ENCODE results near the gene TMIGD2. TPM values are rescaled to one million over a fixed set of nuclear protein-coding genes. Genes with fewer than 3 reads are reported as not detected.

TMIGD2 gene
- total RNA-seq, 6 donors from 2014 or later: 0.30 to 1.9 (median 1.3) TPM; not detected in 1

- H3K9me3 ChIP-seq: no peaks in the 10 kb centered on the region
- H3K27me3 ChIP-seq: no peaks in the 10 kb centered on the region
- no peak overlapping the region for H3K4me3 ChIP-seq
- WGBS, 2 donors: 92 to 97% methylated on average over 6 of the region's 6 CpGs
- H3K36me3 ChIP-seq: peaks cover 0 to 14% (median 0%) of the 10 kb centered on the region in 4 donors
- ATAC-seq (ENCODE audit: low FRiP score in 2 of 2) (no peak), DNase-seq (no peak)
- no peak overlapping the region for H3K27ac ChIP-seq
- H3K4me1 ChIP-seq: peaks cover 11 to 15% (median 12%) of the 10 kb centered on the region in 4 donors
- no peak for TF ChIP-seq POLR2A (IDR thresholded peaks at IDR 0.05)
- no peak for TF ChIP-seq CTCF (IDR thresholded peaks at IDR 0.05)
- no peak for TF ChIP-seq POLR2AphosphoS5 (IDR thresholded peaks at IDR 0.05)
- no peak for TF ChIP-seq EP300 (IDR thresholded peaks at IDR 0.05)
Measured at GRCh38 chr19:4346020-4346383, 43.8 kb upstream of the TMIGD2 start.

GRCh38 chr19:4345342-4346019 lies 43.3 kb upstream of the TMIGD2 start:
- TF ChIP-seq EP300 (IDR thresholded peaks at IDR 0.05) (no peak), CTCF (IDR thresholded peaks at IDR 0.05) (no peak), POLR2AphosphoS5 (IDR thresholded peaks at IDR 0.05) (no peak), POLR2A (IDR thresholded peaks at IDR 0.05) (no peak)
- ATAC-seq (ENCODE audit: low FRiP score in 2 of 2): no peak
- no peak for DNase-seq
- Histone ChIP-seq H3K4me1 (peaks cover 11 to 15% (median 12%) of the 10 kb centered on the region in 4 donors), H3K27me3 (no peaks in the 10 kb centered on the region), H3K9me3 (no peaks in the 10 kb centered on the region), H3K27ac (no peak overlapping the region), H3K4me3 (no peak overlapping the region), H3K36me3 (peaks cover 0 to 14% (median 0%) of the 10 kb centered on the region in 4 donors)
- WGBS, 2 donors: 91 to 97% methylated on average over 9 to 15 of the region's 15 CpGs

- H3K4me3 ChIP-seq: peak within 1 kb of the TSS; percentile 73 to 100 (median 88)
- no peaks in the 10 kb centered on the region for H3K27me3 ChIP-seq
- ATAC-seq (ENCODE audit: low FRiP score in 2 of 2): peak; percentile 92 to 94
- peak within 1 kb of the TSS; percentile 87 to 96 (median 90) for H3K27ac ChIP-seq
- H3K4me1 ChIP-seq: peaks cover 12 to 20% (median 16%) of the 10 kb centered on the region in 4 donors
- H3K36me3 ChIP-seq: peaks cover 0 to 8% (median 0%) of the 10 kb centered on the region in 4 donors
- WGBS, 2 donors: 15 to 31% methylated on average over 12 to 36 of the region's 101 CpGs
- DNase-seq: peak; percentile 95 to 99
- TF ChIP-seq POLR2AphosphoS5 (IDR thresholded peaks at IDR 0.05): peak in 1 of 2 donors; percentile 79
- no peak for TF ChIP-seq CTCF (IDR thresholded peaks at IDR 0.05)
- TF ChIP-seq EP300 (IDR thresholded peaks at IDR 0.05): peak in 1 of 4 donors; percentile 18
- TF ChIP-seq POLR2A (IDR thresholded peaks at IDR 0.05): peak in 1 of 4 donors; percentile 51
- H3K9me3 ChIP-seq: no peaks in the 10 kb centered on the region
Measured at GRCh38 chr19:4343370-4344307, 41.5 kb upstream of the TMIGD2 start, which contains the start of gene MPND. MPND (plus strand) TSS chr19:4343562; CDS start chr19:4343594, 32 bp downstream.

- WGBS, 2 donors: 1% methylated on average over 24 to 33 of the region's 39 CpGs
- ATAC-seq (ENCODE audit: low FRiP score in 2 of 2) (peak; percentile 96 to 98), DNase-seq (peak; percentile 92 to 98)
- Histone ChIP-seq H3K9me3 (no peaks in the 10 kb centered on the region), H3K4me3 (peak overlapping the region; percentile 73 to 100 (median 88)), H3K27ac (peak overlapping the region; percentile 87 to 96 (median 90)), H3K4me1 (peaks cover 16 to 28% (median 20%) of the 10 kb centered on the region in 4 donors), H3K27me3 (no peaks in the 10 kb centered on the region), H3K36me3 (peaks cover 0 to 5% (median 0%) of the 10 kb centered on the region in 4 donors)
- peak; percentile 79 to 93 for TF ChIP-seq POLR2AphosphoS5 (IDR thresholded peaks at IDR 0.05)
- TF ChIP-seq CTCF (IDR thresholded peaks at IDR 0.05): peak in 3 of 6 experiments; percentile 9 to 38 (median 33)
- TF ChIP-seq EP300 (IDR thresholded peaks at IDR 0.05): no peak
- TF ChIP-seq POLR2A (IDR thresholded peaks at IDR 0.05): peak in 3 of 4 donors; percentile 68 to 94 (median 89)
Measured at GRCh38 chr19:4342615-4343369, 40.6 kb upstream of the TMIGD2 start.
